ENCODE results near the gene UBAP1L. TPM values are rescaled to one million over a fixed set of nuclear protein-coding genes. Genes with fewer than 3 reads are reported as not detected.

Gene UBAP1L
- total and polyA plus RNA-seq, 2 donors (not counting 3 experiments of a cell fraction or from before 2014, with no cell fraction given), result 1.9 to 5.0 TPM

DNA sequence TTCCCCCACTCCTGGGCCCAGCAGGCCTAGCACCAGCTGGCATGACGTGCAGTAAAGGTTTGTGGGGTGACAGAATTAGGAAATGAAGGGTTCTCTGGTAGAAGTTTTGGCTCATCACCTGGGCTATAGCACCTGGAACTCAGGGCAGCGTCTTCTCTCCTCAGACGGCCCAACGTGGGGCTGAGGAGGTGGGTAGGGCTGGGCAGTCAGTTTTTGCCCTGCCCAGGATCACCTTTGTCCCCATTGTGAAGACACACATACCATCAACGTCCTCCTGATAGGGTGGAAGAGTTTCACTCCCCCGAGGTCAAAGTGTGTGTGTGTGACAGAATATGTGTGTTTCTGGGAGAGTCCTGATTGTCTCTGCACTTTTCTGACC is 26.4 kb downstream of the UBAP1L start:
- BruUV-seq (replicated peaks), result no TSS peak
- Histone ChIP-seq H3K27me3 (ENCODE audit: control insufficient read depth in 2 of 2, insufficient read depth in 2 of 2, low read length in 2 of 2) (peaks cover 8 to 11% of the 10 kb centered on the region in 2 experiments), H2AFZ (ENCODE audit: low read depth, low read length) (no peak overlapping the region), H3K9me1 (replicated peaks; ENCODE audit: control insufficient read depth, extremely low read depth, insufficient read depth, low read length) (no peaks in the 10 kb centered on the region), H3K4me2 (ENCODE audit: insufficient read depth, low read length) (no peak overlapping the region), H3K9me3 (replicated peaks; ENCODE audit: control insufficient read depth, insufficient read depth, low read length) (no peaks in the 10 kb centered on the region), H4K20me1 (replicated peaks; ENCODE audit: control insufficient read depth, extremely low read depth, insufficient read depth, low read length) (no peaks in the 10 kb centered on the region), H3K27ac (ENCODE audit: insufficient read depth, low read depth, low read length) (no peak overlapping the region), H3K79me2 (ENCODE audit: control insufficient read depth, insufficient read depth, low read length) (no peaks in the 10 kb centered on the region), H3K9ac (replicated peaks; ENCODE audit: extremely low read depth, insufficient read depth, low read length) (no peak overlapping the region), H3K36me3 (ENCODE audit: control insufficient read depth in 2 of 2, extremely low read depth in 1 of 2, insufficient read depth in 2 of 2, low read length in 2 of 2) (no peaks in the 10 kb centered on the region), H3K4me1 (ENCODE audit: control insufficient read depth, extremely low read depth, insufficient read depth, low read length) (no peaks in the 10 kb centered on the region), H3K4me3 (replicated peaks in 1 of 3; ENCODE audit: insufficient read depth in 1 of 3, low read depth in 1 of 3, low read length in 3 of 3) (no peak overlapping the region)
- POLR2A ChIA-PET, result no interaction called here
- DNase-seq (ENCODE audit: low read depth, low spot score), result no peak
- TF ChIP-seq, protein P1, sequence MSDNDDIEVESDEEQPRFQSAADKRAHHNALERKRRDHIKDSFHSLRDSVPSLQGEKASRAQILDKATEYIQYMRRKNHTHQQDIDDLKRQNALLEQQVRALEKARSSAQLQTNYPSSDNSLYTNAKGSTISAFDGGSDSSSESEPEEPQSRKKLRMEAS (IDR thresholded peaks at IDR 0.05; ENCODE audit: insufficient read depth, insufficient read length), result no peak
- TF ChIP-seq POLR2A (IDR thresholded peaks at IDR 0.05; ENCODE audit: low read depth, low read length), result no peak
- TF ChIP-seq, protein P2, sequence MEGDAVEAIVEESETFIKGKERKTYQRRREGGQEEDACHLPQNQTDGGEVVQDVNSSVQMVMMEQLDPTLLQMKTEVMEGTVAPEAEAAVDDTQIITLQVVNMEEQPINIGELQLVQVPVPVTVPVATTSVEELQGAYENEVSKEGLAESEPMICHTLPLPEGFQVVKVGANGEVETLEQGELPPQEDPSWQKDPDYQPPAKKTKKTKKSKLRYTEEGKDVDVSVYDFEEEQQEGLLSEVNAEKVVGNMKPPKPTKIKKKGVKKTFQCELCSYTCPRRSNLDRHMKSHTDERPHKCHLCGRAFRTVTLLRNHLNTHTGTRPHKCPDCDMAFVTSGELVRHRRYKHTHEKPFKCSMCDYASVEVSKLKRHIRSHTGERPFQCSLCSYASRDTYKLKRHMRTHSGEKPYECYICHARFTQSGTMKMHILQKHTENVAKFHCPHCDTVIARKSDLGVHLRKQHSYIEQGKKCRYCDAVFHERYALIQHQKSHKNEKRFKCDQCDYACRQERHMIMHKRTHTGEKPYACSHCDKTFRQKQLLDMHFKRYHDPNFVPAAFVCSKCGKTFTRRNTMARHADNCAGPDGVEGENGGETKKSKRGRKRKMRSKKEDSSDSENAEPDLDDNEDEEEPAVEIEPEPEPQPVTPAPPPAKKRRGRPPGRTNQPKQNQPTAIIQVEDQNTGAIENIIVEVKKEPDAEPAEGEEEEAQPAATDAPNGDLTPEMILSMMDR (IDR thresholded peaks at IDR 0.05; ENCODE audit: extremely low read depth in 1 of 2, insufficient read depth in 1 of 2, low read depth in 1 of 2, low read length in 2 of 2), result no peak
- no peak for TF ChIP-seq JUN (IDR thresholded peaks at IDR 0.05; ENCODE audit: borderline replicate concordance, insufficient read depth, insufficient read length, low read depth)
- TF ChIP-seq MYC (IDR thresholded peaks at IDR 0.05; ENCODE audit: low read depth, low read length), result no peak
- no peak for TF ChIP-seq POLR2AphosphoS5 (IDR thresholded peaks at IDR 0.05; ENCODE audit: insufficient read depth, low read depth, low read length)
- TF ChIP-seq FOS (IDR thresholded peaks at IDR 0.05; ENCODE audit: borderline replicate concordance, insufficient read depth, low read length), result no peak
- no peak for TF ChIP-seq EZH2 (IDR thresholded peaks at IDR 0.05; ENCODE audit: borderline replicate concordance, low read depth, low read length, severe bottlenecking)
- no peak for TF ChIP-seq GATA2 (IDR thresholded peaks at IDR 0.05; ENCODE audit: insufficient read depth, insufficient read length, low read depth, low read length)
- no peak for FAIRE-seq
- intact Hi-C loops (cut with micrococcal nuclease), result no loop called here
- CTCF ChIA-PET, result interaction anchor here (2.7 to 8.8 kb wide), 2 partner anchors 13 to 55 kb away, joined by 12 to 64 read pairs; no protein-coding TSS in a partner anchor
- dilution Hi-C loops (cut with MboI; ENCODE audit: extremely low pct_ligation_motif_present, low sequenced_read_pairs), result no loop called here
